Uterus (tissue), 4 donors: ENCODE data around the gene FGF14. TPM values are rescaled to one million over a fixed set of nuclear protein-coding genes. Genes with fewer than 3 reads are reported as not detected.

ENCODE experiments used
- DNase-seq, 2 donors: peaks; one replicate each; pipeline ENCODE4 v3.0.0-alpha.2; 2019 to 2020
- H3K27ac ChIP-seq, 2 donors: fragments of 200-600 bp; sonication (generic); 1 replicate in 1 of 2; 2 replicates in 1 of 2; pipeline ENCODE4 v1.5.1; 2016 to 2018
- H3K27me3 ChIP-seq, 2 donors: fragments of 200-600 bp; sonication (generic); one replicate each; pipeline ENCODE4 v1.5.1; 2018 to 2019; ENCODE audit warnings: control low read depth in 1 of 2
- H3K36me3 ChIP-seq, 2 donors: fragments of 200-600 bp; sonication (generic); one replicate each; pipeline ENCODE4 v1.5.1; 2019; ENCODE audit warnings: control low read depth in 1 of 2
- H3K4me1 ChIP-seq, 2 donors: fragments of 200-600 bp; sonication (generic); one replicate each; pipeline ENCODE4 v1.5.1; 2018 to 2019; ENCODE audit warnings: control low read depth in 1 of 2
- H3K4me3 ChIP-seq, 2 donors: fragments of 200-600 bp; sonication (generic); 1 replicate in 1 of 2; 2 replicates in 1 of 2; pipeline ENCODE4 v1.5.1; 2018 to 2019; ENCODE audit warnings: mild to moderate bottlenecking in 1 of 2
- H3K9me3 ChIP-seq, 2 donors: fragments of 200-600 bp; sonication (generic); one replicate each; pipeline ENCODE4 v1.5.1; 2019; ENCODE audit warnings: control low read depth in 1 of 2
- CTCF ChIP-seq, 4 experiments: fragments of 200-600 bp in 2 of 4; fragments of 450-650 bp in 2 of 4; sonication (generic) in 2 of 4; IDR thresholded peaks; one replicate each; pipeline ENCODE4 v1.5.1; 2016 to 2019; ENCODE audit warnings: antibody characterized with exemption in 4 of 4, mild to moderate bottlenecking in 2 of 4, moderate library complexity in 1 of 4
- POLR2A ChIP-seq, 2 donors: fragments of 450-650 bp; IDR thresholded peaks; one replicate each; pipeline ENCODE4 v1.6.1; 2016; ENCODE audit warnings: antibody characterized with exemption in 2 of 2, mild to moderate bottlenecking in 1 of 2, moderate library complexity in 1 of 2
- intact Hi-C: fragments of 100-400 bp; cut with DNase I; formaldehyde crosslinking; loops from one replicate; pipeline ENCODE4 v1.15.1; 2023; ENCODE audit warnings: low total_unique reads
- total RNA-seq, 4 donors: library from RNA; depleted of rRNA in 3 of 4; stranded (reverse); fragments of >200 nt in 3 of 4; gene quantifications; one replicate each; pipeline versions ENCODE4 v1.1.0 to v1.2.4, GENCODE V29; 2014 to 2023
- donor health status: DM: yes; HTN: yes; CAD: no.

The FGF14 gene
- total RNA-seq, 4 donors from 2014 or later: under 0.01 to 0.98 (median 0.62) TPM; not detected in 1

DNA sequence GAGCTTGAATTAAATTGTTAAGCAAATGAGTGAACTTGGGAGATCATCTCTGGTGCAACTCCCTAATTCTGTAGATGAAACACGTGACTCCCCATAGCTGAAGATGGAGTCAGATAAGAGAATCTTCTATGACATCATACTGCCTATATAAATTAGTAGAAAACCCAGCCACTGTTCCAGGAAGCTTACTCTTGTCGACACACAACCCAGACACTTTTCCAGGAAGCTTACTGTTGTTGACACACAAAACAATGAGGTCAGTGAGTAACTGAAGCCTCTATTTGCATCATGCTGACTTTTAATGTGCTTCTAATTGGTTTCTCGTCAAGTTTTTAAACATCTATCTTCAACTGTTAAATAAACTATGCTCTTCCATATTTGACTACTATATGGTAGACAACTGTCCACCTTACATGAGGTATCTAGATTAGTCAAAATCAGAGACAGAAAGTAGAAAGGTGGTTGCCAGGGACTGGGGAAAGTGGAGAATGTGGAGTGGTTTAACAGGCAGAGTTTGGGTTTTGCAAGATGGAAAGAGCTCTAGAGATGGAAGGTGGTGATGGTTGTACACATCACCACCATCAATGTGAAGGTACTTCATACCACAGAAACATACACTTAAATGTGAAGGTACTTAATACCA lies 168.2 kb downstream of the FGF14 start:
- intact Hi-C loops: no loop called here
- Histone ChIP-seq H3K36me3 (no peaks in the 10 kb centered on the region), H3K4me1 (no peaks in the 10 kb centered on the region), H3K9me3 (no peaks in the 10 kb centered on the region), H3K27ac (no peak overlapping the region), H3K4me3 (no peak overlapping the region), H3K27me3 (no peaks in the 10 kb centered on the region)
- TF ChIP-seq POLR2A (IDR thresholded peaks at IDR 0.05) (no peak), CTCF (IDR thresholded peaks at IDR 0.05) (no peak)
- DNase-seq: no peak

DNA sequence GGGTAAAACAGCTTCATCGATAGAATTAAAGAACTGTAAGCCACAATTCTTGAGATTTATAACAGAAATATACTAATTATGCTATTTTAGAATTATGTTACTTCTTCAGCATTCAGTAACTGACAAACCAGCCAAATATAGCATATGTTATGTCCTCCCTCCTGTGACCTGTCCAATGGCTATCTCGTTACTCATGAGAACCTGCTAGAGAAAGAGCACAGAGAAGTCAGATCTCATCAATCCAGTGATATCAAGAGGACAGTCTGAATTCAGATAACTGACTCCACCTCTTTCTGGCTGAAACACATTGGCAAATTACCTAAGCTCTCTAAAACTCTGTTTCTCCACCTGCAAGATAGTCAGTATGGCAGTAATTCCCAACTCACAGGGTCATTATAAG lies 170.4 kb downstream of the FGF14 start:
- H3K9me3 ChIP-seq: no peaks in the 10 kb centered on the region
- no peak overlapping the region for H3K4me3 ChIP-seq
- intact Hi-C loops: no loop called here
- no peaks in the 10 kb centered on the region for H3K36me3 ChIP-seq
- H3K27me3 ChIP-seq: no peaks in the 10 kb centered on the region
- no peak overlapping the region for H3K27ac ChIP-seq
- DNase-seq: no peak
- H3K4me1 ChIP-seq: no peaks in the 10 kb centered on the region
- TF ChIP-seq CTCF (IDR thresholded peaks at IDR 0.05): no peak
- TF ChIP-seq POLR2A (IDR thresholded peaks at IDR 0.05): no peak

DNA sequence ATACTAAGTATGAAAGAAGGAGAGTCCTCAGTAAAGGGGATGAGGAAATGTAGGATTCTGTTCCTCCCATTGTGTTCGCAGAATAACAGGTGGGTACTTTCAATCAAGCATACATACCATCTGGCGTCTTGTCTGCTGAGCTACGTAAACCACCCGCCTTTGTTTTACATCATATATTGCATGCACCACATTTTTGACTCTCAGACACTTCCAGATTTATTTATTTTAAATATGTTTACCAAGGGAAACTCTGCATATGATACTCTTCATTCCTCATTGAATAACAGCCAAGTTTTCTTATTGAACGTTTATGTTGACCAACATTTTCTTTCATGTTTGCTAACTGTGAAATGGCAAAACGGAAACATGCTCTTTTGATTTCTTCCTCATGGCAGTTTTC lies 174.1 kb downstream of the FGF14 start:
- H3K4me3 ChIP-seq: no peak overlapping the region
- no peak overlapping the region for H3K27ac ChIP-seq
- no peaks in the 10 kb centered on the region for H3K9me3 ChIP-seq
- no peaks in the 10 kb centered on the region for H3K4me1 ChIP-seq
- intact Hi-C loops: no loop called here
- H3K36me3 ChIP-seq: no peaks in the 10 kb centered on the region
- no peak for TF ChIP-seq POLR2A (IDR thresholded peaks at IDR 0.05)
- no peak for TF ChIP-seq CTCF (IDR thresholded peaks at IDR 0.05)
- no peak for DNase-seq
- no peaks in the 10 kb centered on the region for H3K27me3 ChIP-seq

GRCh38 chr13:102226591-102226990 lies 175.3 kb downstream of the FGF14 start:
- intact Hi-C loops: no loop called here
- DNase-seq: no peak
- no peak overlapping the region for H3K27ac ChIP-seq

GRCh38 chr13:102225892-102226291 lies 176.0 kb downstream of the FGF14 start:
- Histone ChIP-seq H3K36me3 (no peaks in the 10 kb centered on the region), H3K27me3 (no peaks in the 10 kb centered on the region), H3K27ac (no peak overlapping the region), H3K4me3 (no peak overlapping the region), H3K4me1 (no peaks in the 10 kb centered on the region), H3K9me3 (no peaks in the 10 kb centered on the region)
- intact Hi-C loops: no loop called here
- TF ChIP-seq CTCF (IDR thresholded peaks at IDR 0.05): no peak
- no peak for TF ChIP-seq POLR2A (IDR thresholded peaks at IDR 0.05)
- no peak for DNase-seq

More at GRCh38 chr13:102226591-102226990, 175.3 kb downstream of the FGF14 start:
- Histone ChIP-seq H3K27me3 (no peaks in the 10 kb centered on the region), H3K4me3 (no peak overlapping the region), H3K9me3 (no peaks in the 10 kb centered on the region), H3K36me3 (no peaks in the 10 kb centered on the region), H3K4me1 (no peaks in the 10 kb centered on the region)
- TF ChIP-seq CTCF (IDR thresholded peaks at IDR 0.05) (no peak), POLR2A (IDR thresholded peaks at IDR 0.05) (no peak)
